Tongue (tissue), 2 donors: Measurements from ENCODE around the gene SBK3. TPM values are rescaled to one million over a fixed set of nuclear protein-coding genes. Genes with fewer than 3 reads are reported as not detected.
"Not testable (repeated sequence)": the region's sequence is repeated elsewhere in the genome, so short reads cannot be mapped to it uniquely, and the experiment has no call there.

Experiments
- DNase-seq: peaks from one replicate; pipeline ENCODE4 v3.0.0-alpha.2; 2015
- total RNA-seq: library from RNA; depleted of rRNA; stranded (reverse); fragments of >200 nt; gene quantifications from one replicate; pipeline ENCODE4 v1.2.3, GENCODE V29; 2014

Gene SBK3
- total RNA-seq, 1 donor from 2014 or later = not detected

- DNase-seq = not testable (repeated sequence)
These were observed 28.6 kb upstream of the SBK3 start for GRCh38 chr19:55573929-55574328.

- not testable (repeated sequence) for DNase-seq
These were observed 24.1 kb upstream of the SBK3 start for GRCh38 chr19:55569477-55569876.

- DNase-seq = no peak
These were observed 22.5 kb upstream of the SBK3 start for GRCh38 chr19:55567708-55568328.

- DNase-seq = no peak
These were observed 21.5 kb upstream of the SBK3 start for GRCh38 chr19:55566823-55567222.

GRCh38 chr19:55563261-55563690 is 17.9 kb upstream of the SBK3 start:
- DNase-seq = peak; percentile 70

- no peak for DNase-seq
These were observed 14.3 kb upstream of the SBK3 start for GRCh38 chr19:55559684-55560083.

GRCh38 chr19:55554741-55555152 is 9.4 kb upstream of the SBK3 start:
- DNase-seq = no peak

- peak; percentile 31 for DNase-seq
These were observed 9.0 kb upstream of the SBK3 start for GRCh38 chr19:55554302-55554701.

GRCh38 chr19:55553217-55554182 is 8.2 kb upstream of the SBK3 start:
- no peak for DNase-seq

- DNase-seq = no peak
These were observed 7.3 kb upstream of the SBK3 start for GRCh38 chr19:55552620-55553019.

GRCh38 chr19:55552206-55552605 is 6.9 kb upstream of the SBK3 start:
- DNase-seq = no peak

- DNase-seq = no peak
These were observed 4.9 kb upstream of the SBK3 start for GRCh38 chr19:55550321-55550650.

- peak; percentile 63 for DNase-seq
These were observed 4.4 kb upstream of the SBK3 start for GRCh38 chr19:55549500-55550320.

- DNase-seq = peak; percentile 40
These were observed 1.7 kb upstream of the SBK3 start for GRCh38 chr19:55546822-55547614.

- DNase-seq = no peak
These were observed 668 bp upstream of the SBK3 start for GRCh38 chr19:55546011-55546410.

- DNase-seq = no peak
These were observed 435 bp downstream of the SBK3 start for GRCh38 chr19:55544776-55545439.

- no peak for DNase-seq
These were observed 1.3 kb downstream of the SBK3 start for GRCh38 chr19:55544014-55544413.

- DNase-seq = no peak
These were observed 1.8 kb downstream of the SBK3 start for GRCh38 chr19:55543567-55543966.

GRCh38 chr19:55542292-55542855 is 3.0 kb downstream of the SBK3 start:
- no peak for DNase-seq

GRCh38 chr19:55541091-55541490 is 4.3 kb downstream of the SBK3 start:
- DNase-seq = no peak

- DNase-seq = peak; percentile 81
These were observed 4.7 kb downstream of the SBK3 start for GRCh38 chr19:55540619-55541018.
